SK-N-SH treated with all-trans-retinoic acid at 6 μM for 48 hours (cell line): Measurements from ENCODE around the gene CXorf51A.

Source experiments
- CREB5 ChIP-seq: fragments of 250-450 bp; sonication (Bioruptor Pico); IDR thresholded peaks from 2 replicates; pipeline ENCODE4 v1.5.1; 2020; ENCODE audit warnings: low read depth, mild to moderate bottlenecking, moderate library complexity
- CSRNP3 ChIP-seq: fragments of 250-450 bp; sonication (Bioruptor Pico); IDR thresholded peaks from 2 replicates; pipeline ENCODE4 v1.5.1; 2021; ENCODE audit warnings: mild to moderate bottlenecking, moderate library complexity
- ESRRG ChIP-seq: fragments of 250-450 bp; sonication (Bioruptor Pico); IDR thresholded peaks from 2 replicates; pipeline ENCODE4 v1.6.1; 2021; ENCODE audit warnings: mild to moderate bottlenecking
- PATZ1 ChIP-seq: fragments of 250-450 bp; sonication (Bioruptor Pico); IDR thresholded peaks from 2 replicates; pipeline ENCODE4 v1.8.0; 2020; ENCODE audit warnings: mild to moderate bottlenecking, moderate library complexity, borderline replicate concordance
- POU6F1 ChIP-seq: fragments of 250-450 bp; sonication (Bioruptor Pico); IDR thresholded peaks from 2 replicates; pipeline ENCODE4 v1.8.0; 2021; ENCODE audit warnings: low read depth, mild to moderate bottlenecking, moderate library complexity, borderline replicate concordance
- PPARA ChIP-seq: fragments of 250-450 bp; sonication (Bioruptor Pico); IDR thresholded peaks from 2 replicates; pipeline ENCODE4 v1.5.0; 2020; ENCODE audit warnings: mild to moderate bottlenecking, borderline replicate concordance
- RARB ChIP-seq: fragments of 250-450 bp; sonication (Bioruptor Pico); IDR thresholded peaks from 2 replicates; pipeline ENCODE4 v1.8.0; 2021; ENCODE audit warnings: mild to moderate bottlenecking, moderate library complexity
- TOX ChIP-seq: fragments of 250-450 bp; sonication (Bioruptor Pico); IDR thresholded peaks from 2 replicates; pipeline ENCODE4 v1.8.0; 2021; ENCODE audit warnings: mild to moderate bottlenecking, moderate library complexity, borderline replicate concordance
- TSHZ2 ChIP-seq: fragments of 250-450 bp; sonication (Bioruptor Pico); IDR thresholded peaks from 2 replicates; pipeline ENCODE4 v1.5.0; 2020; ENCODE audit warnings: mild to moderate bottlenecking, moderate library complexity
- ZC3H10 ChIP-seq: fragments of 250-450 bp; sonication (Bioruptor Pico); IDR thresholded peaks from 2 replicates; pipeline ENCODE4 v1.5.1; 2021; ENCODE audit warnings: mild to moderate bottlenecking, moderate library complexity
- ZFP3 ChIP-seq: fragments of 250-450 bp; sonication (Bioruptor Pico); IDR thresholded peaks from 2 replicates; pipeline ENCODE4 v1.5.0; 2020; ENCODE audit warnings: mild to moderate bottlenecking, moderate library complexity
- ZNF565 ChIP-seq: fragments of 450-650 bp; formaldehyde crosslinking; conservative IDR thresholded peaks from 2 replicates; pipeline ENCODE4 v1.5.0; 2020; ENCODE audit warnings: low read depth, mild to moderate bottlenecking, moderate library complexity

GRCh38 chrX:146831994-146832393 is 17.4 kb upstream of the CXorf51A start:
- TF ChIP-seq ZFP3, result no peak
- TF ChIP-seq ZC3H10 (CRISPR knock-in tag), result no peak
- no peak for TF ChIP-seq CSRNP3 (CRISPR knock-in tag)
- TF ChIP-seq PATZ1, result no peak
- TF ChIP-seq RARB (CRISPR knock-in tag), result no peak
- no peak for TF ChIP-seq POU6F1 (CRISPR knock-in tag)
- TF ChIP-seq TSHZ2 (CRISPR knock-in tag), result no peak
- TF ChIP-seq CREB5 (CRISPR knock-in tag), result no peak
- no peak for TF ChIP-seq PPARA (CRISPR knock-in tag)
- no peak for TF ChIP-seq TOX (CRISPR knock-in tag)
- TF ChIP-seq ZNF565, result no peak
- no peak for TF ChIP-seq ESRRG (CRISPR knock-in tag)
